HepG2 (cell line): ENCODE results near the gene DPM1. TPM values are rescaled to one million over a fixed set of nuclear protein-coding genes. Genes with fewer than 3 reads are reported as not detected.

ENCODE experiments used
- ZBTB40 ChIP-seq, 2 experiments: fragments of 450-650 bp in 1 of 2; sonication (generic) in 1 of 2; formaldehyde crosslinking in 1 of 2; IDR thresholded peaks; 2 replicates each; pipeline versions ENCODE4 v1.6.1 to v1.8.0; 2016 to 2022; ENCODE audit warnings: antibody characterized with exemption in 1 of 2, mild to moderate bottlenecking in 1 of 2, missing genetic modification reagents in 1 of 2
- polyA plus RNA-seq, 8 experiments: library from polyadenylated mRNA; depleted of rRNA in 3 of 8; stranded (reverse) in 7 of 8; unstranded in 1 of 8; fragments of >200 nt; fragmentation: Illumina TruSeq in 4 of 8; extraction: Trizol in 4 of 8; gene quantifications; 2 replicates each; pipeline versions ENCODE4 v1.2.1 to v1.2.3, GENCODE V29; 2011 to 2016; ENCODE audit warnings: low read depth in 4 of 8, missing spikeins in 1 of 8, mixed read lengths in 1 of 8; ENCODE audit not compliant: insufficient read depth in 1 of 8
- total RNA-seq, 5 experiments: library from RNA; depleted of rRNA; stranded (reverse); fragments of >200 nt; fragmentation: Illumina TruSeq; extraction: Trizol; gene quantifications; 2 replicates each; pipeline ENCODE4 v1.2.3, GENCODE V29; 2016; ENCODE audit warnings: low read depth in 1 of 5

DPM1 gene
- total and polyA plus RNA-seq, 2 of the 13 experiments (the other 11 are each of a cell fraction or from before 2014, with no cell fraction given), result 83.2 to 161 TPM

GRCh38 chr20:50959543-50960126 lies 1.3 kb upstream of the DPM1 start (continued):
- TF ChIP-seq ZBTB40 (IDR thresholded peaks at IDR 0.05) (no peak), ZBTB40 (CRISPR knock-in tag; IDR thresholded peaks at IDR 0.05) (0 out of 2 replicates have a peak, but pooled peaks have one; percentile 8)
